ENCODE results near the gene SBK3. TPM values are rescaled to one million over a fixed set of nuclear protein-coding genes. Genes with fewer than 3 reads are reported as not detected.
"Not testable (repeated sequence)": the region's sequence is repeated elsewhere in the genome, so short reads cannot be mapped to it uniquely, and the experiment has no call there.

SBK3 gene
- total and polyA plus RNA-seq, 2 experiments from 2014 or later = 0.71 TPM; not detected in 1

DNA sequence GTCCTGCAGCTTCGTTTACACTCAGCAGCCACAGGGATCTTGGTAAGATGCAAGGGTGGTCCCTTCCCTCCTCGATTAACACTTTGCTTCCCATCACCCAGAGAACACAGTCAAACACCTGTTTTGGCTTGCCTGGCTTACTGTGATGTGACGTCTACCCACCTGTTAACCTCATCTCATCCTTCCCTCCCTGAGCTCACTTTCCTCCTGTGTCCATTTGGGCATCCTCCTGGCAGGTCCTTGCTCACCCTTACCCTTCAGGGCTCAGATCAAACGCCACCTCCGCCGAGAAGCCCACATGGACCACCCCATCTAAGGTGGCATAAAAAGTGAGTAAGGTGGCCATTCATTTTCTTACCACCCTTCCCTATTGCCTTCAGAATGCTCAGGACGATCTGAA lies 44.8 kb upstream of the SBK3 start:
- TF ChIP-seq, protein P1, sequence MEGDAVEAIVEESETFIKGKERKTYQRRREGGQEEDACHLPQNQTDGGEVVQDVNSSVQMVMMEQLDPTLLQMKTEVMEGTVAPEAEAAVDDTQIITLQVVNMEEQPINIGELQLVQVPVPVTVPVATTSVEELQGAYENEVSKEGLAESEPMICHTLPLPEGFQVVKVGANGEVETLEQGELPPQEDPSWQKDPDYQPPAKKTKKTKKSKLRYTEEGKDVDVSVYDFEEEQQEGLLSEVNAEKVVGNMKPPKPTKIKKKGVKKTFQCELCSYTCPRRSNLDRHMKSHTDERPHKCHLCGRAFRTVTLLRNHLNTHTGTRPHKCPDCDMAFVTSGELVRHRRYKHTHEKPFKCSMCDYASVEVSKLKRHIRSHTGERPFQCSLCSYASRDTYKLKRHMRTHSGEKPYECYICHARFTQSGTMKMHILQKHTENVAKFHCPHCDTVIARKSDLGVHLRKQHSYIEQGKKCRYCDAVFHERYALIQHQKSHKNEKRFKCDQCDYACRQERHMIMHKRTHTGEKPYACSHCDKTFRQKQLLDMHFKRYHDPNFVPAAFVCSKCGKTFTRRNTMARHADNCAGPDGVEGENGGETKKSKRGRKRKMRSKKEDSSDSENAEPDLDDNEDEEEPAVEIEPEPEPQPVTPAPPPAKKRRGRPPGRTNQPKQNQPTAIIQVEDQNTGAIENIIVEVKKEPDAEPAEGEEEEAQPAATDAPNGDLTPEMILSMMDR (IDR thresholded peaks at IDR 0.05; ENCODE audit: low read depth, low read length) = no peak
- H3K4me1 ChIP-seq (ENCODE audit: low read depth) = peaks cover 7% of the 10 kb centered on the region
- H3K27ac ChIP-seq = no peak overlapping the region
- DNase-seq (ENCODE audit: low read depth in 1 of 2, low spot score in 1 of 2) = no peak
- no peaks in the 10 kb centered on the region for H3K9me3 ChIP-seq (ENCODE audit: low read depth)
- H3K27me3 ChIP-seq = no peaks in the 10 kb centered on the region
- H3K4me3 ChIP-seq = no peak overlapping the region
- H3K36me3 ChIP-seq = peaks cover 4% of the 10 kb centered on the region

- Histone ChIP-seq H3K4me1 (ENCODE audit: low read depth) (peaks cover 7% of the 10 kb centered on the region), H3K27me3 (no peaks in the 10 kb centered on the region), H3K9me3 (ENCODE audit: low read depth) (no peaks in the 10 kb centered on the region), H3K4me3 (no peak overlapping the region), H3K36me3 (no peaks in the 10 kb centered on the region), H3K27ac (no peak overlapping the region)
- TF ChIP-seq, protein P1 (IDR thresholded peaks at IDR 0.05; ENCODE audit: low read depth, low read length) = no peak
- DNase-seq (ENCODE audit: low read depth in 1 of 2, low spot score in 1 of 2) = no peak
Measured at GRCh38 chr19:55588738-55589137, 43.4 kb upstream of the SBK3 start.

- peaks cover 7% of the 10 kb centered on the region for H3K4me1 ChIP-seq (ENCODE audit: low read depth)
- H3K36me3 ChIP-seq = no peaks in the 10 kb centered on the region
- H3K4me3 ChIP-seq = peak overlapping the region; percentile 39
- no peaks in the 10 kb centered on the region for H3K9me3 ChIP-seq (ENCODE audit: low read depth)
- TF ChIP-seq, protein P1 (IDR thresholded peaks at IDR 0.05; ENCODE audit: low read depth, low read length) = no peak
- H3K27ac ChIP-seq = no peak overlapping the region
- DNase-seq (ENCODE audit: low read depth in 1 of 2, low spot score in 1 of 2) = peak; percentile 94 to 95
- H3K27me3 ChIP-seq = no peaks in the 10 kb centered on the region
Measured at GRCh38 chr19:55586976-55587668, 41.8 kb upstream of the SBK3 start.

DNA sequence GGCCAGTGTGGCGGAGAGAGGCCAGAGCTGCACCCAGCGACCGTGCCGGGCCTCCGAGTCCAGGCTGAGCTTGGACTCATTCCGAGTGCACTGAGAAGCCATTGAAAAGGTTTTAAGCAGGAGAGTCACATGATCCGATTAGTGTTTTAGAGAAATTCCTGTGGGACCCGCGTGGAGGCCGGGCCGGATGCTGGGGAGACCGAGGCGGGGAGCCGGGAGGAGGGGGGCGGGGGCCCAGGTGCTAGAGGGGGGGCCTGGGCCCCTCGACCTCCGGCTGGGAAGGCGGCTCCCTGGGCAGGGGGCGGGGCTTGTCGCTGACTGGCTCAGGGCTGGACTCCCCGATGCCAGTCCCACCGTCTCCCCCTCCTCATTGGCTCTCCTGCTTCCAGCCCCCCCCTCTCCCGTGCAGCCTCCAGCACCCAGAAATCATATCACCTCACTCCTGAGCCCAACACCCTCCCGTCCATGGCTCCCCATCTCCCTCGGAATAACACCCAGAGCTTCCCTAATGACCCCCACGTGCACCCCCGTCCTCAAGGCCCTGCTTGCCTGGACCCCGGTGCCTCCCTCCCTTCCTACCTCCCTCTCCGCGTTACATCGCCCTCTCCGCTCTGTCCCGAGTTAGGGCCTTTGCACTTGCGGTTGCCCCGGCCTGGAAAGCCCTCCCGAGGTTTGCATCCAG lies 40.5 kb upstream of the SBK3 start:
- H3K27ac ChIP-seq = peak overlapping the region; percentile 38
- peaks cover 7% of the 10 kb centered on the region for H3K4me1 ChIP-seq (ENCODE audit: low read depth)

DNA sequence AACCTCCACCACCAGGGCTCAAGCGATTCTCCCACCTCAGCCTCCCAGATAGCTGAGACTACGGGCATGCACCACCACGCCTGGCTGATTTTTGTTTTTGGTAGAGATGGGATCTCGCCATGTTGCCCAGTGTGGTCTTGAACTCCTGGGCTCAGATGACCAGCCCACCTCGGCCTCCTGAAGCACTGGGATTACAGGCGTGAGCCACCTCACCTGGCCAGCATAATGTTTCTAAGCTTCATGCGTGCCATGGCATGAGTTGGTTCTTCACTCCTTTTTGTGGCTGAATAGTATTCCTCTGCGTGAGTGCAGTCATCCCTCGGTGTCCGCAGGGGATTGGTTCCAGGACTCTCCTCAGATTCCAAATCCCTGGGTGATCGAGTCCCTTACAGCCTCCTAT lies 39.5 kb upstream of the SBK3 start:
- Histone ChIP-seq H3K9me3 (ENCODE audit: low read depth) (no peaks in the 10 kb centered on the region), H3K27me3 (no peaks in the 10 kb centered on the region), H3K4me3 (no peak overlapping the region), H3K27ac (no peak overlapping the region), H3K4me1 (ENCODE audit: low read depth) (peaks cover 7% of the 10 kb centered on the region), H3K36me3 (no peaks in the 10 kb centered on the region)
- DNase-seq (ENCODE audit: low read depth in 1 of 2, low spot score in 1 of 2) = no peak
- TF ChIP-seq, protein P1 (IDR thresholded peaks at IDR 0.05; ENCODE audit: low read depth, low read length) = no peak

More for the DNA sequence above, 40.5 kb upstream of the SBK3 start:
- DNase-seq (ENCODE audit: low read depth in 1 of 2, low spot score in 1 of 2) = peak; percentile 87 to 93
- TF ChIP-seq, protein P1 (IDR thresholded peaks at IDR 0.05; ENCODE audit: low read depth, low read length) = no peak
- H3K9me3 ChIP-seq (ENCODE audit: low read depth) = no peaks in the 10 kb centered on the region
- H3K4me3 ChIP-seq = peak overlapping the region; percentile 34
- no peaks in the 10 kb centered on the region for H3K27me3 ChIP-seq
- no peaks in the 10 kb centered on the region for H3K36me3 ChIP-seq

- DNase-seq (ENCODE audit: low read depth in 1 of 2, low spot score in 1 of 2); H3K4me3 ChIP-seq; H3K27ac ChIP-seq; H3K27me3 ChIP-seq; H3K36me3 ChIP-seq; H3K4me1 ChIP-seq (ENCODE audit: low read depth); H3K9me3 ChIP-seq (ENCODE audit: low read depth): not testable (repeated sequence)
Measured at GRCh38 chr19:55583897-55584296, 38.6 kb upstream of the SBK3 start.

DNA sequence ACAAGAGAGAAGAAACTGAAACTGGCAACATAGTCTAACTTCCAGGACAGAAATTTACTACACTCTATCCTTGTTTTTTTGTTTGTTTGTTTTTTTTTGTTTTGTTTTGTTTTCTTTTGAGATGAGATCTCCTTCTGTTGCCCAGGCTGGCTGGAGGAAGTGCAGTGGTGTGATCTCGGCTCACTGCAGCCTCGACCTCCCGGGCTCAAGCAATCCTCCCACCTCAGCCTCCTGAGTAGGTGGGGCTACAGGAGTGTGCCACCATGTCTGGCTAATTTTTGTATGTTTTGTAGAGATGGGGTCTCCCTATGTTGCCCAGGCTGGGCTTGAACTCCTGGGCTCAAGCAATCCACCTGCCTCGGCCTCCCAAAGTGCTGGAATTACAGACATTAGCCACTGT lies 36.9 kb upstream of the SBK3 start:
- not testable (repeated sequence) for H3K27me3 ChIP-seq; H3K4me1 ChIP-seq (ENCODE audit: low read depth); H3K9me3 ChIP-seq (ENCODE audit: low read depth); DNase-seq (ENCODE audit: low read depth in 1 of 2, low spot score in 1 of 2); H3K36me3 ChIP-seq; H3K4me3 ChIP-seq
- H3K27ac ChIP-seq = peak overlapping the region; percentile 94

Measured in cardiac muscle cell (in vitro differentiated cells and primary cell).